Ovary (tissue), 3 donors: ENCODE data around the gene TASL.

Experiments used
- POLR2A ChIP-seq: fragments of 450-650 bp; IDR thresholded peaks from one replicate; pipeline ENCODE4 v1.6.1; 2017; ENCODE audit warnings: antibody characterized with exemption, mild to moderate bottlenecking, moderate library complexity
- TF ChIP-seq, protein P1 (sequence below), 3 donors: fragments of 450-650 bp in 2 of 3; fragments of 200-600 bp in 1 of 3; IDR thresholded peaks; one replicate each; pipeline versions ENCODE4 v1.5.1 to v1.8.0; 2016 to 2022; ENCODE audit warnings: antibody characterized with exemption in 3 of 3, mild to moderate bottlenecking in 1 of 3
- donor health status: DM: no; HTN: no; CAD: no.

DNA sequence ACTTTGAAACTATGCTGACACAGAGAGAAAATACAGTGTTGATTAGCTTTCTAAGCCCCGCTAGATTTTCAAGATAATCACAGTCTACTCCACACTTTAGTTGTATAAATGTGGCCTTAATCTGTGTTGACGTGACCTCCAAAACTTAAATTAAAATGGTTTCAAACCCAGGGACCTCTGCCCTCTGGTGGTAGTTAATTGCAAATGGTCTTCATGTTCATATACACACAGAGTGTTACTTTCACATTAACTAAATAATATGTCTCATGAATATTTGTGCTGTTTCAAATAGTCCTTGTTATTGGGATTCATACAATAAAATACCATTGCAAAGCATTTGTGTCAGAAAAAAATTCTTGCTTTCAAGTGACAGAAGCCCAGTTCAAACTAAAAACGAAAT lies 64.3 kb downstream of the TASL start:
- TF ChIP-seq, protein P1, sequence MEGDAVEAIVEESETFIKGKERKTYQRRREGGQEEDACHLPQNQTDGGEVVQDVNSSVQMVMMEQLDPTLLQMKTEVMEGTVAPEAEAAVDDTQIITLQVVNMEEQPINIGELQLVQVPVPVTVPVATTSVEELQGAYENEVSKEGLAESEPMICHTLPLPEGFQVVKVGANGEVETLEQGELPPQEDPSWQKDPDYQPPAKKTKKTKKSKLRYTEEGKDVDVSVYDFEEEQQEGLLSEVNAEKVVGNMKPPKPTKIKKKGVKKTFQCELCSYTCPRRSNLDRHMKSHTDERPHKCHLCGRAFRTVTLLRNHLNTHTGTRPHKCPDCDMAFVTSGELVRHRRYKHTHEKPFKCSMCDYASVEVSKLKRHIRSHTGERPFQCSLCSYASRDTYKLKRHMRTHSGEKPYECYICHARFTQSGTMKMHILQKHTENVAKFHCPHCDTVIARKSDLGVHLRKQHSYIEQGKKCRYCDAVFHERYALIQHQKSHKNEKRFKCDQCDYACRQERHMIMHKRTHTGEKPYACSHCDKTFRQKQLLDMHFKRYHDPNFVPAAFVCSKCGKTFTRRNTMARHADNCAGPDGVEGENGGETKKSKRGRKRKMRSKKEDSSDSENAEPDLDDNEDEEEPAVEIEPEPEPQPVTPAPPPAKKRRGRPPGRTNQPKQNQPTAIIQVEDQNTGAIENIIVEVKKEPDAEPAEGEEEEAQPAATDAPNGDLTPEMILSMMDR (IDR thresholded peaks at IDR 0.05): no peak
- TF ChIP-seq POLR2A: no peak
